ENCODE data around the gene SMAD5.

Gene SMAD5

GRCh38 chr5:136132557-136133221, at the start of gene SMAD5:
SMAD5 (plus strand) TSS chr5:136132845; CDS start chr5:136153761, 20,916 bp downstream.
- peak; percentile 70 to 94 for DNase-seq

DNA sequence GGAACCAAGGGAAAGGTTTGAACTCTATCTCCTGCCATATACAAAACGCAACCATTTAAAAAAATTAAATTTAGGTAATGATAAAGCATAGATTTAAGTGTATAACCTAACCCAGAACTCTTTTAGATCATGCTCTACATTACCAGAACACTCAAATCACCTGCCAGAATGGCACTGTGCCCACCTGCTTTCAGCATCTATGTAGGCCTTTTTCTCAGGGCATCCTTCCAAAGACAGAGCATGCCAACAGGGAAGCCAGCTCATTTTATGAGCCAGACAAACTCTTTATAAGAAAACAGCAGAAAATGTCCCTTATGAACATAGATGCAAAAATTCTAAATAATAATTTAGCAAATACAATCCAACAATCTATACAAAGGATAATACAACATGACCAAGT, 47.9 kb upstream of the SMAD5 start:
- DNase-seq = peak; percentile 83 to 84

DNA sequence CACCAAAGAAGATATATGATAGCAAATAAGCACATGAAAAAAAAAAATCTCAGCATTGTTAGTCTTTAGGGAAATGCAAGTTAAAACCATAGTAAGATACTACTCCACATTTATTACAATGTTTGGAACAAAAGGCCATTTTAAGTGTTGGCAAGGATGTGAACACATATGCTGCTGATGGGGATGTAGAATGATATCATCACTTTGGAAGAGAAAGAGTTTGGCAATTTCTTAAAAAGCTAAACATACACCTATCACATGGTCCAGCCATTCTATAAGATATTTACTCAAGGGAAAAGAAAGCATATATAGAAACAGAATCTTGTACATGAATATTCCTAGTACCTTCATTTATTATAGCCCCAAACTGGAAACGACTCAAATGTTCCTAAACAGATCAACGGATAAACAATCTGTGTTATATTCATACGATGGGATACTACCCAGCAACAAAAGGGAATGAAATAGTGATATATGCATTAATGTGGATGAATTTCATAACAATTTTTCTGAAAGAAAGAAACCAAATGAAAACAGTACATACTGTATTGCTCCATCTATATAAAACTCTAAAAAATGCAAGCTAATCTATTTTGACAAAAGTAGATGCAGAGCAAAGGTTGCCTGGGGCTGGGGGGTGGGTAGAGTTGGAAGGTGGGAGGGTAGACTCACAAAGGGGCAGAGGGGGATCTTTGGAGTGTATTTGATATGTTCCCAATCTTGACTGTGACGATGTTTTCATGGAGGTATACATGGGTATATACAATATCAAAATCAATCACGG, 45.7 kb upstream of the SMAD5 start:
- DNase-seq = peak in 1 of 2 experiments; percentile 56

- DNase-seq = no peak
These were observed 44.4 kb upstream of the SMAD5 start for GRCh38 chr5:136087961-136088871.

DNA sequence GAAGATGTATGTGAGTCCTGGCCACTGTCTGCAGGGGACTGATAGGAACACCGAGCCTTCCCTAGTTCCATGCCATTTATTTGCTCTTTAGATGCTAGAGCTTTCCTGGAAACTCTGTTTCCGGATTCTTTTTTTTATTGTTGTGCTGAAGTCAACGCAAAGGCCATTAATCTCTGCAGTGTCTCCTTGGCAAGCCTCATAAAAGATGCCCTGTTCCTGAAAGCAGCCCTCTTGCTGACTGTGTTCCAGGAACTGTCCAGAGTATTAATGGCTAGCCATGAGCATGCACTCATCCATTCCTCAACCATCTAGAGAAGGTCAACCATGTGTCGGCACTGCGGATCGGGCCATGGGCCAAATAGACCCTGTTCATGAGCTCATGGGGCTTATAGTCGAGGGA, 42.9 kb upstream of the SMAD5 start:
- DNase-seq = no peak

DNA sequence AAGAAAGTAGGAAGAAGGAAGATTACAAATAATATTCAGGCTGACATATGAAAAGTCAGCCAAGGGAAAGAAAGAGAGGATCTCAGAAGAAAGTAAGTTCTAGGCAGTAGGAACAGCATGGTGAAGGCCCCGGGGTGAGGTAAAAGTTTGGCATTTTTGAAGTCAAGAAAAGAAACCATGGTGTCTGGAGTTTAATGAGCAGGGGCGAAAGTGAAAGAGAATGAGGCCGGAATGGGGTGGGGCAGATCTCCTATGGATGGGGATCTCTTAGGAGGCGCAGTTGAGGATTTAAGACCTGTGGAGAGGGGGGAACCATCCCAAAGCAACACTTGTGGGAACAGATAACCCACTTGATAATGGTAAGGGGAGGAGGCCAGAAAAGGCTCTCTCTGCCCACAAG, 42.3 kb upstream of the SMAD5 start:
- no peak for DNase-seq

GRCh38 chr5:136094189-136094912, 38.3 kb upstream of the SMAD5 start:
- DNase-seq = no peak

DNA sequence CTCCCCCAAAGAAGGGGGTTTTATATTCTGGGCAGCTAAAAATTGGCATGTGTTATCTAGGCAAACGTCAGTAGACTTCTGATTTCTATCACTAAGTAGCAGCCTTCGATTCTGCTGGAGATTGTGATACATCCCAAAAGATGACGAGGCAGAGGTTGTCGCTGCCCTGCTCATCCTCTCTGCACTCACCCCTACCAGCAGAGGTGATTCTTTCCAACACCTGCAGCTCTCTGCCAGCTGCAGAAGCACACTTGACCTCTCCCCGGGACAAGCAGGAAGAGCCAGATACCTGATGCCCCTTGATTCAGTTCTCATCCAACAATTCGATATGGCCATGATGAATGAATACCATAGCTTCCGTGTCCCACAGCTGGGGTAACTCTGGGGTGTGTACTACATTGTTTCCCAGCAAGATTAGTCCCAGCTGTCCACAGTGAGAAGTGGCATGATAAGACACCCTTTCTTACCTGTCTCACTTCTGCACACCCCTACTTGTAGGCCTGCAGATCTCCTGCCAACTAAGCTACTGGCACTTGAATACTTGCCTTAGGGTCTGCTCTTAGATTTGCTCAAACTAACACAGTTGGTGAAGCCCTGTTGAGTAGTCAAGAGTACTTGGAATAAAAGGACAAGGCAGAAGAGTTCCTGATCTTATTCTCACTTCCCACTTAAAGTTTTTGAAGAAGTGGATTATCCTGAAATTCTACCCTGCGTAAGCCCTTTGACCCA, 37.6 kb upstream of the SMAD5 start:
- DNase-seq = no peak

DNA sequence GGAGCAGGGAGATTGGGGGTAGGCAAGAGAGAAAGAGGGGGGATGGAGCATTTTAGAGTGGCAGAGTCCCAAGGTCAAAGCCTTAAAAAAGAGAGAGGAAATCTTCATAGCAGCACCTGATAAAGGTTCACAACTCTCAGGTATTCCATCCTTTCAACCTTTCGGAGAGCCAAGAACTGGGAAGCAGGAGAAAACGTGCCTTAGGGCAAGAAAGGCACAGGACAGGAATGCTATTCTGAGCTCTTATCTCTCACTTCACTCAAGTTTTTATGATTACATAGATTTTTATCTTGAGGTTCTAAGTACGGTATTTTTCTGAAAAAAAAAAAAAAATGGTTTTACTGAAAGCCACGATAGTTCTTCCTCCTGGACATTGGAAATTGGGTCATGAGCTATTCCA, 34.5 kb upstream of the SMAD5 start:
- no peak for DNase-seq

- no peak for DNase-seq
These were observed 32.8 kb upstream of the SMAD5 start for GRCh38 chr5:136099870-136100269.

GRCh38 chr5:136101884-136102283, 30.8 kb upstream of the SMAD5 start:
- DNase-seq = no peak

DNA sequence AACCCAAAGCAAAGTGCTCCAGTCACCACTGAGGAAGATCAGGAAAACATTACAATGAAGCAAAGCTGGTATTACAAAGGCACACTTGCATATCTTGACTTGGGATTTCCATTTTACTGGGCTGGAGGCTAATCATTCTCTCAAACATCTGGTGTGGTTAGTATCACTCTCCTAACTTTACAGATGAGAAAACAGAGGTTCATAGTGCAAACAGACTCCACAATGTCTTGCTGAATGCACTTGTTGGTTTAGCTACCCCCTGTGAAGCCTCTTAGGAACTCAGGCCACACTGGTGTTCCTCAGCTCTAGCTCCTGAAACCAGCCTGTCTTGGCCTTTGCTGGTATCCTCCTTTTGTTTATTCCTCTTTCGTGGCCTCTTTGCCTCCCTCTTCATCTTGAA, 29.5 kb upstream of the SMAD5 start:
- no peak for DNase-seq

- no peak for DNase-seq
These were observed 28.2 kb upstream of the SMAD5 start for GRCh38 chr5:136104306-136104965.

- DNase-seq = no peak
These were observed 26.2 kb upstream of the SMAD5 start for GRCh38 chr5:136106351-136107031.

- peak in 1 of 2 experiments; percentile 12 for DNase-seq
These were observed 24.4 kb upstream of the SMAD5 start for GRCh38 chr5:136108180-136108611.

DNA sequence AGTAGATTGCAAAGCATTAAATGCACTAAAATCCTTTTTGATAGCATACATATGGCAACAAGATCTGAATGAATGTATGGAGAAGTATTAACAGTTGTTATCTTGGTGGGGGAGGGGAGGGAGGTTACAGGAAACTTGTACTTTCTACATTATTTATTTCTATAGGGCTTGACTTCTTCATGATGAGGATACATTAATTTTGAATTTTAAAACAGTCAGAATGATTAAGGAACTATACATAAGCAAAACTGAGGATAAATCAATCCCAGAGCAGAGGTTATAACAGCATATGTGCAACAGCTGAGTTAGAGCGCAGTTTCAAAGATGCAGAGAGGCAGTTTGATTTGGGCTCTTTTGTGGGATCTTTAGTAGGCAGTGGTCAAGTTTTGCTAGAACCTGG, 23.9 kb upstream of the SMAD5 start:
- DNase-seq = no peak

DNA sequence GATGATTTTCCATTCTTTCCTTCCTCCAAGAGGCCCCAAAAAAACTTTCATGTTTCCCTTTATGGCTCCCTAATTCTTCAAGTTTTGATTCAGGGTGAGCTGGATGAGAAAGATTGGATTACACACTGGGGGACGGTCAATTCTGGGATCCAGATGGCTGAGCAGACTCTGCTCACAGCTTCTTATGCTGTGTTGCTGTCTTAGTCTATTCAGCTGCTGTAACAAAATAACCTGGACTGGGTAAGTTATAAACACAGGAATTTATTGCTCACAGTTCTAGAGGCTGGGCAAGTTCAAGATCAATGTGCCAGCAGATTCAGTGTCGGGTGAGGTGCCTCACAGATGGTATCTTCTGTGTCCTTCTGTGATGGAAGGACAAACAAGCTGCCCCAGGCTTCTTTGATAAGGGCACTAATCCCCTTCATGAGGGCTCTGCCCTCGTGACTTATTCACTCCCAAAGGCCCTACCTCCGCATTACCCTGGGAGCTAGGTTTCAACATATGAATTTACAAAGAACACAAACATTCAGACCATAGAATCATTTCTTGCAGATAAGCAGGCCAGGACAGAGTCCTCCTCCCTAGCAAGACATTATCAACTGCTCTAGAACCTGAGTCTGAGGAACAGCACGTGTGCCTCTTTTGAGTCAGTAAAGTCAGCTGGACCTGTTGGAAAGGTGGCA, 23.1 kb upstream of the SMAD5 start:
- DNase-seq = no peak

GRCh38 chr5:136113606-136114005, 19.0 kb upstream of the SMAD5 start:
- no peak for DNase-seq

DNA sequence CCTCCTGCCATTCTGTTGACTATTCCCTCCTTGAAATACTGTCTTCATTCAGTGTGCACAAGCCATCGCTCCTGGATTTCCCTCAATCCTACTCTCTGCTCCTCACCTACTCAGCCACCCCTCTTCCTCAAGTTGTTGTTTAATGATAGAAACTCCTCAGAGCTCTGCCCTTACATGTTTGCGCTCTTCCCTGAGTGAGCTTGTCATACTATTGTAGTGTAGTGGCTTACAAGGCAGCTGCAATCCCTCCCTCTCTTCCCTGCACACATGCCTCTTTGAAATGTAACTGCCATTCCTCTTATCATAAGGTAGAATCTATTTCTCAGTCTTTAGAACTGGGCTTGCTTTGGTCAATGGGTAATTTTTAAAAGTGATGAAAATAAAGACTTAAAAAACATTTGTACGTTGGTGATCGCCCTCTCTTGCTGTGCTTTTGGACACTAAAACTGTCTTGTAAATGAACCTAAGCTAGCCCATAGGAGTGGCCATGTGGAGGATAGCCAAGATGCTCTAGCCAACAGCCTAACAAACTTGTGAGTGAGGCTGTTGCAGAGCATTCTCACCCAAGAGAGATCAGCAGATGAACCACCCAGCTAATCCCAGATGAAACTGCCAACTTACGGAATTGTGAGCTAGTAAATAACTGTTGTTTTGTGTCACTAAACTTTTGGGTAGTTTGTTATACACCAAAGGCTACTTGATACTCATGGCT, 18.1 kb upstream of the SMAD5 start:
- DNase-seq = no peak
